Endothelial cell (in vitro differentiated cells): Measurements from ENCODE around the gene TMEM87A. TPM values are rescaled to one million over a fixed set of nuclear protein-coding genes. Genes with fewer than 3 reads are reported as not detected.

Experiments used
- DNase-seq: peaks from one replicate; pipeline ENCODE4 v3.0.0; 2021; ENCODE audit warnings: low spot score
- H3K27ac Mint-ChIP-seq: one replicate; pipeline ENCODE4 v1.8.0; 2021; ENCODE audit warnings: mixed read lengths, inconsistent platforms; ENCODE audit not compliant: unreplicated experiment
- H3K27me3 Mint-ChIP-seq: one replicate; pipeline ENCODE4 v1.8.0; 2021; ENCODE audit warnings: mild to moderate bottlenecking, moderate library complexity, mixed read lengths, inconsistent platforms; ENCODE audit not compliant: unreplicated experiment
- H3K36me3 Mint-ChIP-seq: one replicate; pipeline ENCODE4 v1.8.0; 2021; ENCODE audit warnings: mild to moderate bottlenecking, low read depth, mixed read lengths, inconsistent platforms; ENCODE audit not compliant: unreplicated experiment
- H3K4me1 Mint-ChIP-seq: one replicate; pipeline ENCODE4 v1.8.0; 2021; ENCODE audit warnings: mild to moderate bottlenecking, mixed read lengths, inconsistent platforms; ENCODE audit not compliant: unreplicated experiment
- H3K4me3 Mint-ChIP-seq: one replicate; pipeline ENCODE4 v1.8.0; 2021; ENCODE audit warnings: mild to moderate bottlenecking, mixed read lengths, inconsistent platforms; ENCODE audit not compliant: unreplicated experiment
- H3K9me3 Mint-ChIP-seq: one replicate; pipeline ENCODE4 v1.8.0; 2021; ENCODE audit warnings: mixed read lengths, inconsistent platforms; ENCODE audit not compliant: unreplicated experiment
- total RNA-seq: library from RNA; stranded (reverse); fragmentation: NEBNext Ultra II Directional; extraction: Animal tissue kit (Norgen Biotek cat#: 25700); gene quantifications from one replicate; pipeline ENCODE4 v1.2.1, GENCODE V29; 2021; ENCODE audit not compliant: unreplicated experiment
- TF ChIP-seq, protein P1 (sequence below): fragments of 200-600 bp; sonication (generic); IDR thresholded peaks from one replicate; pipeline ENCODE4 v1.5.0; 2021; ENCODE audit warnings: antibody characterized with exemption; ENCODE audit not compliant: unreplicated experiment

TMEM87A gene
- total RNA-seq, 1 donor from 2014 or later: 29.1 TPM

DNA sequence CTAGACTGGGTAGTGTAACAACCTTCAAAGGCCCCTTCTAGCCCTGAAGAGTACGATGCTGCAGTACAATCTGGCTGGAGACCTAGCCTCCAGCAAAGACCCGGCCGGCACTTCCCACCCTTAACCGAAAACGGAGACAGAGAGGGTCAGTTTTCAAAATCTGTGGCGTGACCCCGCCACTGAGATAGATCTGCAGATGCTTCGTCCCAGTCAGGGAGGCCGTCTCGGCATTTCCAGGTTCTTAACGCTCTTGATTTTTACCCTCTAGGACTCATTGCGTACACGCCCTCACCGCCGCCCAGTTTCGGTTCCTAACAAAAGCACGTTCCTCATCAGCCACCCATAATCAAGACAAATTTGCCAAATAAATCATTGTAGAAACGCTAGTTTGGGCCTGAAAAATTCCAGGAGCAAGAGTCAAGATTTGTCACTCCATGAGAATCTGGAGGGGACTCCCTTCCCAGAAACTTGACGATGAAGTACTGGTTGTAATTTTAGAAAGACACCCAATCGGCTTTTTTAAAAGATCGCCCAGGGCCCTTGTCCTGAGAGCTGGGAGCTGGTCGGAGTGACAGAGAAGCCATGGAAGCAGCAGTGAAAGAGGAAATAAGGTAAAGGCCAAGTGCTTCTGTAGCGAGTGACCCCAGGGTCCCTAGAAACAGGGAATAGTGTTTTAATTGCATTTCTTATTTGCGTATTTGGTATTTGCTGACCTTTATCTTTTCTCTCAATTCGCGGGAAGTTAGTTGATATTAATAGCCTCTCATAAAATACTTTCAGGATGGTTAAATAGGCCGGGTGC is 868 bp upstream of the TMEM87A start:
- Mint-ChIP-seq H3K27ac (peak overlapping the region; percentile 99), H3K36me3 (peaks cover 12% of the 10 kb centered on the region), H3K4me3 (peak overlapping the region; percentile 99), H3K9me3 (no peaks in the 10 kb centered on the region), H3K4me1 (peaks cover 30% of the 10 kb centered on the region), H3K27me3 (peaks cover 3% of the 10 kb centered on the region)
- DNase-seq: peak; percentile 6
- TF ChIP-seq, protein P1, sequence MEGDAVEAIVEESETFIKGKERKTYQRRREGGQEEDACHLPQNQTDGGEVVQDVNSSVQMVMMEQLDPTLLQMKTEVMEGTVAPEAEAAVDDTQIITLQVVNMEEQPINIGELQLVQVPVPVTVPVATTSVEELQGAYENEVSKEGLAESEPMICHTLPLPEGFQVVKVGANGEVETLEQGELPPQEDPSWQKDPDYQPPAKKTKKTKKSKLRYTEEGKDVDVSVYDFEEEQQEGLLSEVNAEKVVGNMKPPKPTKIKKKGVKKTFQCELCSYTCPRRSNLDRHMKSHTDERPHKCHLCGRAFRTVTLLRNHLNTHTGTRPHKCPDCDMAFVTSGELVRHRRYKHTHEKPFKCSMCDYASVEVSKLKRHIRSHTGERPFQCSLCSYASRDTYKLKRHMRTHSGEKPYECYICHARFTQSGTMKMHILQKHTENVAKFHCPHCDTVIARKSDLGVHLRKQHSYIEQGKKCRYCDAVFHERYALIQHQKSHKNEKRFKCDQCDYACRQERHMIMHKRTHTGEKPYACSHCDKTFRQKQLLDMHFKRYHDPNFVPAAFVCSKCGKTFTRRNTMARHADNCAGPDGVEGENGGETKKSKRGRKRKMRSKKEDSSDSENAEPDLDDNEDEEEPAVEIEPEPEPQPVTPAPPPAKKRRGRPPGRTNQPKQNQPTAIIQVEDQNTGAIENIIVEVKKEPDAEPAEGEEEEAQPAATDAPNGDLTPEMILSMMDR: no peak

DNA sequence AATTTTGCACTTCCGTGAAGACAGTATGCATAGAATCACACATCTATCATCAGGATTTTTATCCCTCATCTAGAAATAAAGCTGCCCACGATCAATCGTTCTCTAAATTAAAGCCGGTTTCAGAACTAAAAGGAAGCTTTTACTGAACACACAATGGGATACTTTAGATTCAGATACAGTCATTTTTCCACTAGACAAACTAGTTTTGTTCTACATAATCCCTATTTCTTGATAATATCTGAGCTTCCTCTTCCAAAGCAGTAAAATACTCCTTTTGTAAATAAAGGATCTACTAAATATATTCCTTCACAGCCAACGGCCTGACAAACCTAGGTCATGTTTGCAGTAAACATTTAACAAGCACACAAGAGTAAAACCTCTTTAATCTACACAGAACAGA is 2.2 kb downstream of the TMEM87A start:
- peaks cover 28% of the 10 kb centered on the region for H3K4me1 Mint-ChIP-seq
- H3K36me3 Mint-ChIP-seq: peaks cover 14% of the 10 kb centered on the region
- peaks cover 3% of the 10 kb centered on the region for H3K27me3 Mint-ChIP-seq
- TF ChIP-seq, protein P1: no peak
- no peak for DNase-seq
- H3K27ac Mint-ChIP-seq: no peak overlapping the region
- H3K9me3 Mint-ChIP-seq: no peaks in the 10 kb centered on the region
- H3K4me3 Mint-ChIP-seq: no peak overlapping the region

DNA sequence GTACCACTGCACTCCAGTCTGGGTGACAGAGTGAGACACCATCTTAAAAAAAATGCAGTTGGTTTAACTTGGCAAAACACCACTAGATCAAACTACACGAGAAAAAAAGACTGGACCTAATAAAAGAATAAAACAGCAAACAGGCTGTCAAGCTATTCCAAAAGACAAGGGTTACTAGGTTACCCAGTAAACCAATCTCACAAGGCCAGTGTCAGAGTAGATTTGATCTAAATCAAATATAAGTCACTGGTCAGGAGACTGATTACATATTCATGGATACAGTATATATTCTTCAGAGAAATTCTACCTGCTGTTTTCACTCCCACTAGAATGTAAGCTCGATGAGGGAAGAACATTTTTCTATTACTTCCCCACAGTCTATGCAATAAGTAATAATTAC is 2.7 kb downstream of the TMEM87A start:
- Mint-ChIP-seq H3K9me3 (no peaks in the 10 kb centered on the region), H3K4me3 (no peak overlapping the region), H3K27ac (no peak overlapping the region), H3K27me3 (peaks cover 3% of the 10 kb centered on the region), H3K4me1 (peaks cover 24% of the 10 kb centered on the region), H3K36me3 (peaks cover 18% of the 10 kb centered on the region)
- no peak for DNase-seq
- TF ChIP-seq, protein P1: no peak

DNA sequence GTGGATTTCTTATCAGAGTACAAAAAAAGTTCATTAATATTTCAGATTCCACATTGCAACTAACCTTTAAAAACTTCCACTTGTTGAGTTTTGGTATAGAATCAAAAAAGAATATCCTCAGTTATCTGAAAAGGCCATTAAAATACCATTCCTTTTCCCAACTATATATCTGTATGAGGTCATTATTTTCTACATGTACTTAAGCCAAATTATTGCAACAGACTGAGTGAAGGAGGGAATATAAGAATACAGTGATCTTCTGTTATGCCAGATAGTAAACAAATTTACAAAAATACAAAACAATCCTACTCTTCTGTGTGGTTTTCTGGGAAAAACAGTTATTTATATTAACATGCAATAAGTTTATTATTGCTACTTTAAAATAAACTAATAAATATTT is 5.9 kb downstream of the TMEM87A start:
- Mint-ChIP-seq H3K27me3 (no peaks in the 10 kb centered on the region), H3K4me3 (no peak overlapping the region), H3K4me1 (peaks cover 2% of the 10 kb centered on the region), H3K36me3 (peaks cover 35% of the 10 kb centered on the region), H3K9me3 (no peaks in the 10 kb centered on the region), H3K27ac (no peak overlapping the region)
- no peak for DNase-seq
- TF ChIP-seq, protein P1: no peak

DNA sequence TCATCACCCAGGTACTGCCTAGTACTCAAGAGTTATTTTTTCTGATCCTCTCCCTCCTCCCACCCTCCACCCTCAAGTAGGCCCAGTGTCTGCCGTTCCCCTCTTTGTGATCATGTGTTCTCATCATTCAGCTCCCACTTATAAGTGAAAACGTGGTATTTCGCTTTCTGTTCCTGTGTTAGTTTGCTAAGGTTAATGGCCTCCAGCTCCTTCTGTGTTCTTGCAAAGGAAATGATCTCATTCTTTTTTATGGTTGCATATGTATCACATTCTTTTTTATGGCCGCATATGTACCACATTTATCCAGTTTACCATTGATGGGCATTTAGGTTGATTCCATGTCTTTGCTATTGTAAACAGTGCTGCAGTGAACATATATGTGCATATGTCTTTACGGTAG is 8.4 kb downstream of the TMEM87A start:
- no peaks in the 10 kb centered on the region for H3K9me3 Mint-ChIP-seq
- no peaks in the 10 kb centered on the region for H3K27me3 Mint-ChIP-seq
- DNase-seq: no peak
- TF ChIP-seq, protein P1: no peak
- no peaks in the 10 kb centered on the region for H3K4me1 Mint-ChIP-seq
- peaks cover 40% of the 10 kb centered on the region for H3K36me3 Mint-ChIP-seq
- no peak overlapping the region for H3K4me3 Mint-ChIP-seq
- no peak overlapping the region for H3K27ac Mint-ChIP-seq
